KMS-11 (cell line): ENCODE data around the gene TGIF1.

Source experiments
- H2AFZ ChIP-seq: fragments of 200-600 bp; sonication (generic); 2 replicates; pipeline ENCODE4 v1.6.1; 2016; ENCODE audit warnings: antibody characterized with exemption, mixed run types, low read depth
- H3K27ac ChIP-seq: fragments of 200-600 bp; sonication (generic); 2 replicates; pipeline ENCODE4 v1.6.1; 2016; ENCODE audit warnings: mild to moderate bottlenecking, mixed run types
- H3K27me3 ChIP-seq: fragments of 200-600 bp; sonication (generic); 2 replicates; pipeline ENCODE4 v1.6.1; 2017; ENCODE audit warnings: mild to moderate bottlenecking, low read depth, mixed run types, moderate library complexity; ENCODE audit not compliant: insufficient read depth
- H3K36me3 ChIP-seq: fragments of 200-600 bp; sonication (generic); 2 replicates; pipeline ENCODE4 v1.6.1; 2017; ENCODE audit warnings: mild to moderate bottlenecking, mixed run types; ENCODE audit not compliant: insufficient read depth
- H3K4me1 ChIP-seq: fragments of 200-600 bp; sonication (generic); 2 replicates; pipeline ENCODE4 v1.6.1; 2016; ENCODE audit warnings: mild to moderate bottlenecking, low read depth, mixed run types; ENCODE audit not compliant: poor library complexity, severe bottlenecking
- H3K4me2 ChIP-seq: fragments of 200-600 bp; sonication (generic); 2 replicates; pipeline ENCODE4 v1.7.0; 2016; ENCODE audit warnings: mild to moderate bottlenecking, mixed run types
- H3K4me3 ChIP-seq: fragments of 200-600 bp; sonication (generic); IDR thresholded peaks from 2 replicates; pipeline ENCODE4 v1.6.1; 2017; ENCODE audit warnings: low read depth, low read length, mixed read lengths; ENCODE audit not compliant: insufficient read depth
- H3K79me2 ChIP-seq: fragments of 200-600 bp; sonication (generic); 2 replicates; pipeline ENCODE4 v1.6.1; 2016; ENCODE audit warnings: low read depth, mixed run types; ENCODE audit not compliant: insufficient read depth
- H3K9ac ChIP-seq: fragments of 200-600 bp; sonication (generic); 2 replicates; pipeline ENCODE4 v1.6.1; 2016; ENCODE audit warnings: mild to moderate bottlenecking, mixed run types
- H4K20me1 ChIP-seq: fragments of 200-600 bp; sonication (generic); 2 replicates; pipeline ENCODE4 v1.6.1; 2016; ENCODE audit warnings: mild to moderate bottlenecking, mixed run types; ENCODE audit not compliant: insufficient read depth
- CTCF ChIP-seq: fragments of 200-600 bp; sonication (generic); conservative IDR thresholded peaks from 2 replicates; pipeline ENCODE4 v1.6.1; 2017; ENCODE audit warnings: low read depth, mild to moderate bottlenecking, antibody characterized with exemption, low read length, moderate library complexity, mixed read lengths

Gene TGIF1

DNA sequence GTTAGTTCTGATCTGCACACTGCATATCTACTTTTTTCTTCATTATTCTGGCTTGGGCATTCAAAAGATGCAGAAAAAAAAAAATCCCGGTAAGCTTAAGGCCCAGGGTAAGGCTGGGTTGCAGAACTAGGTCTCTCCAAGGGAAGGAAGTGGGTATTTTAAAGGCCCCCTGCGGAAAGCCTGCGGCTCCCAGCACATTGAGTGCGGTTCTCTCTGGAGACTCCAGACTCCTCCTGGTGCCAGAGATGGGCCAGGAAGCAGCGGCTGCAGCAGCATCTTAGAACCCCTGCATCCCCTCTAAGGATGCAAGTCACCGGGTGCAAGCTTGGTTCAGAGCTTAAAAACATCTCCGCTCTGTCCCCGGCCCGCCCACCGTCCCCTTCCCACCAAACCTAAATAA, 49.5 kb downstream of the TGIF1 start:
- Histone ChIP-seq H4K20me1 (no peaks in the 10 kb centered on the region), H3K4me3 (no peak overlapping the region), H3K79me2 (no peaks in the 10 kb centered on the region), H3K9ac (no peak overlapping the region), H3K27ac (no peak overlapping the region), H3K4me2 (no peak overlapping the region), H2AFZ (no peak overlapping the region), H3K36me3 (no peaks in the 10 kb centered on the region), H3K4me1 (no peaks in the 10 kb centered on the region), H3K27me3 (no peaks in the 10 kb centered on the region)
- TF ChIP-seq CTCF = no peak

DNA sequence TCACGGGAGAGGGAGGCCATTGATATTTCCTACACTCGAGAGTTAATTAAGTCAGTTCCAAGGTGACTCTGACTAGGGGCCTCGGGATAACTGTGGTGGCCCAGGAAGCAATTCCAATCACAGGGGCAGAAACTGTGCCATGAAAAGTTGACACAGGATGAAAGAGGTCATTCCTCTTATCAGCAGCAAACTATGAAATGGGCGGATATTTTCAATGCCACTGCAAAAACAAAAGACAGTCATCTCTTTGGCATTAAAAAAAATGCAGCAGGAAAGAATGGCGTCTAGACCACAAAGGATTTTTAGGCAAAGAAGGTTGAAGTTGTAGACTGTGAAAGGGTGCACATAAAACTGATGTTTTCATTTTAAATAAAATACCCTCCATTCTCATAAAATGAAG, 50.0 kb downstream of the TGIF1 start:
- no peaks in the 10 kb centered on the region for H4K20me1 ChIP-seq
- no peaks in the 10 kb centered on the region for H3K27me3 ChIP-seq
- TF ChIP-seq CTCF = no peak
- H3K9ac ChIP-seq = no peak overlapping the region
- H2AFZ ChIP-seq = no peak overlapping the region
- H3K27ac ChIP-seq = no peak overlapping the region
- H3K79me2 ChIP-seq = no peaks in the 10 kb centered on the region
- no peaks in the 10 kb centered on the region for H3K4me1 ChIP-seq
- H3K4me3 ChIP-seq = no peak overlapping the region
- H3K36me3 ChIP-seq = no peaks in the 10 kb centered on the region
- no peak overlapping the region for H3K4me2 ChIP-seq

DNA sequence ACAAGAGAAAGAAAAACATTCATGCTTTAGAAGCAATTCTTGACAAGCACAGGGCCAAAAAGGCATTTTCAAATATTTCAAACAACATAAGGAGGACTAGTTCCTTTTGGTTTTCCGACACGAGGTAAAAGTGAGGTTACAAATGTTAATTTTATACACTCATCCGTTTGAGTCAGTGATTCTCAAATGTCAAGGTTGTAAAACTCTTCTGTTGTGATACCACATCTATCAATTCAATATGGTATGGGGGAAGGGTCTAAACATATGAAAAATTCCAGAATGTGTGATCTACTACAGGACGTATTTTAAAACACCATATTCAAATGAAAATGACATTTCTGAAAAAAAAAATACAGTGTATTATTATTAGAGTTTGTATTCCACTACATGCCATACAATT, 52.7 kb downstream of the TGIF1 start:
- no peaks in the 10 kb centered on the region for H3K27me3 ChIP-seq
- H3K27ac ChIP-seq = no peak overlapping the region
- H3K9ac ChIP-seq = no peak overlapping the region
- H3K4me3 ChIP-seq = no peak overlapping the region
- no peak overlapping the region for H3K4me2 ChIP-seq
- H3K4me1 ChIP-seq = no peaks in the 10 kb centered on the region
- H2AFZ ChIP-seq = no peak overlapping the region
- no peaks in the 10 kb centered on the region for H3K79me2 ChIP-seq
- TF ChIP-seq CTCF = no peak
- no peaks in the 10 kb centered on the region for H3K36me3 ChIP-seq
- H4K20me1 ChIP-seq = no peaks in the 10 kb centered on the region

DNA sequence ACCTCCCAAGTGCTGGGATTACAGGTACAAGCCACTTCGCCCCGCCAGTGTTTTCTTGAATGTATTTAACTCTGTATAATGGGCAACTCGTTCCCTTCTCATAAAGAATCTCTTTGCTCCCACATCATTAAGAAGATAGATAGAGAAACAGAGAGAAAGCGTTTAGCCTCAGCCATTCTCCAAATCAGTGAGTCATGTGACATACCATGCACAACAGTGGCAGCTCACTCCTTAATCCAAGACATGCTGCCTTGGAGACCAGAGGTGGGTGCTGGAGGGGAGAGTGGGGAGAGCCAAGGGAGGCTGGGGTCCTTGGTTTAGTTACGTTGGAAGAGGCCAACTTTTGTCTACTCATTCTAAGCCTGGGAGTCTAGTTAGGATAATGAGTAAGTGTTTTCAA, 54.7 kb downstream of the TGIF1 start:
- H3K4me1 ChIP-seq = no peaks in the 10 kb centered on the region
- H3K36me3 ChIP-seq = no peaks in the 10 kb centered on the region
- H2AFZ ChIP-seq = no peak overlapping the region
- no peak overlapping the region for H3K4me3 ChIP-seq
- H3K27me3 ChIP-seq = no peaks in the 10 kb centered on the region
- no peak overlapping the region for H3K4me2 ChIP-seq
- no peaks in the 10 kb centered on the region for H3K79me2 ChIP-seq
- no peak for TF ChIP-seq CTCF
- no peak overlapping the region for H3K9ac ChIP-seq
- H4K20me1 ChIP-seq = no peaks in the 10 kb centered on the region
- H3K27ac ChIP-seq = no peak overlapping the region
